GM21619 (cell line): Measurements from ENCODE around the gene WDR87.
"Not testable (repeated sequence)": the region's sequence is repeated elsewhere in the genome, so short reads cannot be mapped to it uniquely, and the experiment has no call there.

ENCODE experiments used
- ATAC-seq: cut with Tn5 transposase; IDR thresholded peaks from one replicate; pipeline ENCODE4 v1.9.1; 2021; ENCODE audit not compliant: unreplicated experiment

WDR87 gene

DNA sequence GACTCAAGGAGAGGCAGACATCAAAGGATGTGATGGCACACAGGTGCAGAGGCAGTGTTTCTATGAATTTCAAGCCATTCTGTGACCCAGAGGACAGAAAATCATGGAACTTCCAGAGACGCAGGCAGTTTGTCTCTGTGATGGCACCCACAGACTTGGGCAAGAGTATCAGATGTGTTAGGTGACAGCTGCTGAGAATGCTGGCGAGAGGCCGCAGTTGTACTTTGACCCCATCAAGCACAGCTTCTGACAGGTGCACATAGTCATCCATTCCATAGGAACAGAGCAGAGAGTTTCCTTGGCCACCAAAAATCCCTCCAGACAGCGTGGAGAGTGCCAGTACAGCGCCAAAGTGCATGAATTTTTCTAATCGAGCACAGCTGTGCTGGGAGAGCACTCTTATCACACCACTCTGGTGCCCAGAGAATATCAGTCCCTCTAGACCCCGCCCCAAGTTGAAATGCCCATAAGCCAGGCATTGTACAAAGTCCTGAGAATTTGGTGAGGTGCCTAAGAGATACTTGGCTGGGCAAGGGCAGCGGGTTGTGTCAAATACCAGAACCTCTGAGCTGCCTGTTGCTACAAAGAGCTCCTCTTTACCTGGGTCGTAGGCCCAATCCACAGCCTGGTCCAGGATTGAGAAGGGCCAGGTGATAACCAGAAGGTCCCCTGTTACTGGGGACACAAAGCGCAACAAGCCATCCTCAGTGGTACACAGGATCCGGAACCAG is 12.4 kb downstream of the WDR87 start:
- ATAC-seq: no peak

DNA sequence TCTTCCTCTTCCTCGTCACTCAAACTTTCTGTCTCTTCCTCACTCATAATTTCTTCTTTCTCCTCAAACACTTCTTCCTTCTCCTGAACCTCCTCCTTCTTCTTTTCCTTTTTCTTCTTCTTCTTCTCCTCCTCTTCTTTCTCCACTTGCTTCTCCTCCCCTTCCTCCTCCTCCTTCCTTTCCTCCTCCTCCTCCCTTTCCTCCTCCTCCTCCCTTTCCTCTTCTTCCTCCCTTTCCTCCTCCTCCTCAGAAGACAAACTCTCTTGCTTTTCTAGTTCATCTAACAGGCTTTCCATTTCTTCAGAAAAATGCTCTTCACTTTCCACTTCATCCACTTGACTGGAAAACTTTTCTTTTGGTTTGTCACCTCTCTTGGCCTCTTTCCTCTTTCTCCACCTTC is 19.8 kb downstream of the WDR87 start:
- ATAC-seq: no peak

DNA sequence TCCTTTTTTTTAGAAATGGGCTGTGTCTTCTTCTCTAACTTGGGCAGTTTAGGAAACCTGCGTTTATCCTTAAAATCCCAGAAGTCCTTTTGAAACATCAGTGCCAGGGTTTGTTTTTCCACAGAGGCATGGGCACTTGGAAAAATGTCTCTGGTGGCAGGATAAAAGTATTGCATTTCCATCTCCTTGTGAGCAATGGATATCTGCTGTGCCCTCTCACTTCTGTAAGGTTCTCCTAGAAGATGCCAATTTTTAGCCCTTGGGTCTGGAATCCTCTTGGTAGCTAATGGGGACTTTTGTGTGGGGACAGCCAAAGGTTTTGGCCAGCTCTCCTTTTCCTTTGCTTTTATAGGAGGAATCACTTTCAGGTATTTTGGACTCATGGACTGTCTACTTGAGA is 21.0 kb downstream of the WDR87 start:
- ATAC-seq: no peak

DNA sequence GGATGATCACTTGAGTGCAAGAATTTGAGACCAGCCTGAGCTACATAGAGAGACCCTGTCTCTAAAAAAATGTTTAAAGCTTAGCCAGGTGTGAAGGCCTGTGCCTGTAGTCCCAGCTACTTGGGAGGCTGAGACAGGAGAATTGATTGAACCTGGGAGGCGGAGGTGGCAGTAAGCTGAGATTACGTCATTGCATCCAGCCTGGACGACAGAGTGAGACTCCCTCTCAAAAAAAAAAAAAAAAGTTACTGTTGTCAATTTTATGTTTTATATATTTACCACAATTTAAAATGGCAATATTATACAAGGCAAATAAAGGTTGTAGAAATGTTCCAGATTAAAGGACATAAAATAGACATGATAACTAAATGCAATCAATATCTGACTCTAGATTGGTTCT is 29.2 kb downstream of the WDR87 start:
- no peak for ATAC-seq

DNA sequence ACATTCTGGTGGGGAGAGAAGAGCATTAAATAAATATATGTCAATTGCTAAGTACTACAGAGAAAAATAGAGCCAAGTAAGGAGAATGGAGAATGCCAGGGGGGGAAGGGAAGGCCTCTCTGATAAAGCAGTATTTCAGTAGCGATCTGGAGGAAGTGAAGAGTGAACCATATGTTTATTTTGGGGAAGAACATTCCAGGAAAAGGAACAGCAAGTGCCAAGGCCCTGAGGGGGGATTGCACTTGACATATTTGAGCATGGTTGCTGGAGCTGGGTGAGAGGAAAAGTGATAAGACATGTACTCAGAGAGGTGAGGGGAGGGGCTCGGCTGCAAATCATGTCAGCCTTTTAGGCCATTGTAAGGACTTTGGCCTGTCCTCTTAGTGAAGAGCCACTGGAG is 30.4 kb downstream of the WDR87 start:
- no peak for ATAC-seq

DNA sequence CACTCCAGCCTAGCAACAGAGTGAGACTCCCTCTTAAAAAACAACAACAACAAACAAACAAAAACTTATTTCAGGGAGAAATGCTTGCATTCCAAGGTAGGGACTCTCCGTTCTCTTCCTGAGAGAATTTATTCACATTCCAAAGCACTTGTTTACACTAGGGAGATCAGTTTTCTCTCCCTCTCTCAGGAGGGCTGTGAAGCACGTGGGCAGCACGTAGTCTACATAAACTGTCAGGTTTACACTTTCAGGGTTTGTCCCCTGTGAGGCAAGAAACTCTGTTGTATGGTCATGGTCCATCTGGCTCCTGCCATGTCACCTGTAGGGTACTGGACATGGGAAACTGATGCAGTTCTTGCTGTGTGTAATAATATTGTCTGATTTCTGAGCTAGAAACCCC is 31.6 kb downstream of the WDR87 start:
- no peak for ATAC-seq

DNA sequence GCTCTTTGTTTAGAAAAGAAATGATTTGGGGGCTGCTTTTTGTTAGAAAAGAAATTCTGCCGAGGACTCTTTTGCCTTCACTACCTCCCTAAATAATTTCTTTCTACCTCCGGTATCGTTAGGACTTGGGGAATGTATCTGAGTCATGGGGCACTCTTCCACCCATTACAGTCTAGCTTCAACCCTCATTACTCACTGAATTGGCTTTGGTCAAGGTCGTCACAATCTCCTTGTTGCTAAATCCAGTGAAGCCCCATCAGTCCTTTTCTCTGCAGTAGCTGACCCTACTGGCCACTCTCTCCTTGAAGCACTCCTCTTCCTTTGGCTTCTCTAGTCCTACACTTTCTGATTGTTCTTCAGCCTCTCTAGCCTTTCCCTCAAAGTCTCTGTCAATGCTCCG is 34.0 kb downstream of the WDR87 start:
- no peak for ATAC-seq

DNA sequence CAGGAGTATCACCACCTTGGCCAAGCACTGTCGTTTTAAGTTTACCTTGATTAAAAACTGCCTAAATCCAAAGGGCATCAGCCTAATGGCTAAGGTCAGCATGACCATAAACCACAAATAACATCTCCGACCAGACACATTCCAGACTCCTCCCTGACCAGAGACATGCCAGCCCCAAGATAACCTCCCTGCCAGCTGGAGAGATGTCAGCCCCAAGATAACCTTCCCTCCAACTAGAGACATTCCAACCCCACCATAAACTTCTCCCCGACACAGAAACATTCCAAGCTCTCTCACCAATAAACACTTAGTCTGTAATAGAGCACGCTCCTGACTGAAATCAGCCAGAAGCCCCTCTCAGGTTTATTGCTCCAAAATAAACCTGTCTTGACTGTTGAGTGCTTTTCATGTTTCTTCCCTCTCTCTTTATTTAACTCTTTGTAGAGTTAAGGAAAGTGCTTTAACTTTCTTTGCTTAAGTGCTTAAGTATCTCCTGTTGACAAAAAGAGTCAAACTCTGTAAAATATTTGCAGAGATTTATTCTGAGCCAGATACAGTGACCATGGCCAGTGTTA is 36.5 kb downstream of the WDR87 start:
- ATAC-seq: no peak

DNA sequence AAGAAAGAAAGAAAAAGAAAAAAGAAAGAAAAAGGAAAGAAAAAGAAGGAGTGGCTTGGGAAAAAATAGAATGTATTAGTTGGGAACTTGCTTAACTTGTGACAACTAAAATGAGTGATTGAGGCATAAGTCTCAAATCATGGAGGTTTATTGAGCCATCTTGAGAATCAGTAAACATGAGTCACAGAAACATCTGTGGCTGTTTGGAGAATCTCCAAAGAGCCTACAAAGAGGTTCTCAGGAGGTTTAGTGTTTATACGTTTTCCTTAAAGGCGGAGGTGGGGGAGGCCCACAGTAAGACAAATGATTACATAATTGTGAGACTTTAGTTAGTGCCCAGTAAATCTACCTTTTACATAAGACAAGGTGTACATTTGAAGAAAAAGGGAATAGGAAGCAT is 38.6 kb downstream of the WDR87 start:
- no peak for ATAC-seq

DNA sequence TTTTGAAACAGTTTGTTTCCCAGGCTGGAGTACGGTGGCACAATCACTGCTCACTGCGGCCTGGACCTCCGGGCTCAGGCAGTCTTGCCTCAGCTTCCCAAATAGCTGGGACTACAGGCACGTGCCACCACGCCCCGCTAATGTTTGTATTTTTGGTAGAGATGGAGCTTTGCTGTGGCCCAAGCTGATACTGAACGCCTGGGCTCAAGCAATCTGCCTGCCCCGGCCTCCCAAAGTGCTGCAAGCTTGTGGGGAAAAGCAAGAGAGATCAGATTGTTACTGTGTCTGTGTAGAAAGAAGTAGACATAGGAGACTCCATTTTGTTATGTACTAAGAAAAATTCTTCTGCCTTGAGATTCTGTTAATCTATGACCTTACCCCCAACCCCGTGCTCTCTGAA is 40.5 kb downstream of the WDR87 start:
- ATAC-seq: not testable (repeated sequence)

DNA sequence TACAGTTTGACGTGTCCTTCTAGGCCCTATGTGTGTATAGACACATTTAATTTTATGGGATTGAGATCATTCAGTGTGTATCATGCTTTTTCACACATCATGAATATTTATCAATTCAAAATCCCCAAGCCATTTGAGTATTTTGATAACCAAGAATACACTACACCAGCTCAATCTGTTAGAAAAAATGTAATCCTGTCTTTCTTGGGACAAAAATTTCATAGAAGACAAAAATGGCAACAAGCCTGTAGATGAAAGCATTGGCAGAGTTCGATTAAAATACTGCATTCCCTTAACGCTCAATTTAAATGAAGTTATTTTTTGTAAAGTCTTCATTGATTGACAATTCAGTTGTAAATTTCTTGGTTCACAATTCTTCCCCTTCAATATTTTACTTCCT is 41.9 kb downstream of the WDR87 start:
- no peak for ATAC-seq

DNA sequence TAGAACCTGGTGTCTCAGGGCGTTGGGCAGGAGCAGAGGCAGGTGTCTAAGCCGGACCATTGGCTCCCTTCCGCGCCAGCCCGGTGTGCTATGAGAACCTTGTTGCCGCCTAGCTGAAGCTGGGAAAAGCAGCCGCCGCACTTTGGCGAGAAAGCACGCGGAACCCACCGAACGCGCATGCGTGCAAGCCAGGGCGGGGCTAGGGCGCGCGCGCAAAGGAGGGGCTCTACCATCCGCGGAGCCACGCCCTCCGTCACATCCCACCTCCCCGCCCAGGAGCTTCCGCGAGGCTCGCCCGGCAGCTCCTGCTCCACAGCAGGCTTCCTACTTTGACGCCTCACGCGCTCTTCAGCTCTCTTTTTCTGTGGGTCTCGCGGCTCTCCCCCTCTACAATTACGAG is 51.3 kb downstream of the WDR87 start:
- ATAC-seq: no peak

DNA sequence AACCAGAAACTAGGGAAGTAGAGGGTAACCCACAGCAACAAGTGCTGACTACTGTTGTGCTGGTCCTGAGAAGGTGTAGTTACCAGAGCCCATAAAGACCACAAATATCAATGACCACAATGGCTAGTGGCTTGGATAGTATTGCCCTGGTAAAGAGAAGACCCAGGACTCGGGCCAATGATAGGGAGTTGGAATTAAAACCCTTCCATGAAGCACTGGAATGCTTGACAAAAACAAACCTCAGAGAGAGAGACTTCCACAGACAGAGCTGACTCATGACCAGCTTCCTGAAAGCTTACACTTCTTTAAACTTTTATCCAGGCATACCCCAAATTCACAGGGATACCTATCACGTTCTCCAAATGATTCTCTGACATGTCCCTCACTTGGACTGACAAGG is 60.5 kb downstream of the WDR87 start:
- ATAC-seq: no peak
